A549 (cell line): ENCODE results near the gene TNRC6A. TPM values are rescaled to one million over a fixed set of nuclear protein-coding genes. Genes with fewer than 3 reads are reported as not detected.

Experiments
- ATAC-seq, 2 experiments: fragments of 200-7000 bp in 1 of 2; fragments of >200 bp in 1 of 2; cut with Nextera tagmentation in 1 of 2; cut with Tn5 transposase in 1 of 2; 3 replicates each; pipeline versions ENCODE4 v1.8.0 to v1.9.1; 2018 to 2020; ENCODE audit warnings: mild to moderate bottlenecking in 1 of 2, moderate library complexity in 1 of 2
- CTCF ChIA-PET: fragments of 300-600 bp; sonication (Branson Sonifier 250); formaldehyde crosslinking; extraction: SDS; loops from one replicate; lab custom pipeline; 2021; ENCODE audit warnings: antibody characterized with exemption, inconsistent platforms; lab: Yijun Ruan, JAX
- POLR2A ChIA-PET: fragments of 350-600 bp; formaldehyde crosslinking; extraction: SDS; loops from one replicate; lab custom pipeline; 2021; ENCODE audit warnings: antibody characterized with exemption, inconsistent platforms; lab: Yijun Ruan, JAX
- DNase-seq, 2 experiments: peaks; one replicate each; pipeline versions ENCODE4 v3.0.0 to v3.0.0-alpha.2; 2011 to 2016; ENCODE audit warnings: low read depth in 1 of 2, low spot score in 1 of 2
- FAIRE-seq: peaks from 2 replicates; lab custom pipeline; 2011; peaks lifted over from hg19 to GRCh38; lab: Jason Lieb, UNC
- H3K27ac ChIP-seq, 2 experiments: fragments of >200 bp; sonication (Bioruptor Twin); formaldehyde crosslinking; 3 replicates each; pipeline ENCODE4 v1.5.1; 2016 to 2017
- H3K4me1 ChIP-seq: fragments of >200 bp; sonication (Bioruptor Twin); formaldehyde crosslinking; 3 replicates; pipeline ENCODE4 v1.6.1; 2016
- H3K4me2 ChIP-seq: fragments of >200 bp; sonication (Bioruptor Twin); formaldehyde crosslinking; 3 replicates; pipeline ENCODE4 v1.6.1; 2016
- H3K4me3 ChIP-seq: fragments of >200 bp; sonication (Bioruptor Twin); formaldehyde crosslinking; 3 replicates; pipeline ENCODE4 v1.5.1; 2016
- H3K9me3 ChIP-seq: fragments of >200 bp; sonication (Bioruptor Twin); formaldehyde crosslinking; 3 replicates; pipeline ENCODE4 v1.6.1; 2016
- ATOH8 ChIP-seq: fragments of 250-450 bp; sonication (Bioruptor Pico); IDR thresholded peaks from 2 replicates; pipeline ENCODE4 v1.5.0; 2020; ENCODE audit warnings: low read depth, mild to moderate bottlenecking, moderate library complexity
- CBX2 ChIP-seq: fragments of 200-600 bp; sonication (generic); IDR thresholded peaks from 2 replicates; pipeline ENCODE4 v1.6.1; 2016; ENCODE audit warnings: low read depth, mild to moderate bottlenecking, borderline replicate concordance
- CEBPB ChIP-seq, 2 experiments: fragments of >200 bp in 1 of 2; sonication (Bioruptor Twin) in 1 of 2; formaldehyde crosslinking in 1 of 2; IDR thresholded peaks; 2 replicates each; pipeline ENCODE4 v1.6.1; 2012 to 2016
- CTCF ChIP-seq: fragments of >200 bp; sonication (Bioruptor Twin); formaldehyde crosslinking; IDR thresholded peaks from 3 replicates; pipeline ENCODE4 v1.5.1; 2016
- E2F6 ChIP-seq: IDR thresholded peaks from 2 replicates; pipeline ENCODE4 v1.6.1; 2012; ENCODE audit warnings: low read depth, borderline replicate concordance
- ELK1 ChIP-seq: fragments of 150-350 bp; IDR thresholded peaks from 2 replicates; pipeline ENCODE4 v1.6.1; 2014; ENCODE audit warnings: low read depth, mild to moderate bottlenecking, low read length
- FOSL2 ChIP-seq, 2 experiments: fragments of 450-650 bp in 1 of 2; fragments of >200 bp in 1 of 2; sonication (Bioruptor Twin) in 1 of 2; formaldehyde crosslinking; IDR thresholded peaks; 2 replicates each; pipeline versions ENCODE4 v1.5.0 to v1.6.1; 2016 to 2020; ENCODE audit warnings: mild to moderate bottlenecking in 1 of 2, moderate library complexity in 1 of 2
- FOXS1 ChIP-seq: fragments of 250-450 bp; sonication (Bioruptor Pico); IDR thresholded peaks from 2 replicates; pipeline ENCODE4 v1.5.0; 2020; ENCODE audit warnings: mild to moderate bottlenecking, moderate library complexity
- HEYL ChIP-seq: fragments of 250-450 bp; sonication (Bioruptor Pico); IDR thresholded peaks from 2 replicates; pipeline ENCODE4 v1.8.0; 2021; ENCODE audit warnings: mild to moderate bottlenecking, moderate library complexity
- HMGXB4 ChIP-seq: fragments of 250-450 bp; sonication (Bioruptor Pico); IDR thresholded peaks from 2 replicates; pipeline ENCODE4 v1.5.0; 2021; ENCODE audit warnings: mild to moderate bottlenecking, moderate library complexity, borderline replicate concordance
- JUNB ChIP-seq: fragments of >200 bp; sonication (Bioruptor Twin); formaldehyde crosslinking; IDR thresholded peaks from 2 replicates; pipeline ENCODE4 v1.6.1; 2016
- KDM5A ChIP-seq: fragments of 200-600 bp; sonication (generic); IDR thresholded peaks from 2 replicates; pipeline ENCODE4 v1.6.1; 2016; ENCODE audit warnings: antibody characterized with exemption, mild to moderate bottlenecking
- NFE2L2 ChIP-seq: fragments of 150-350 bp; conservative IDR thresholded peaks from 2 replicates; pipeline ENCODE4 v1.6.1; 2014; ENCODE audit warnings: low read length
- POLR2A ChIP-seq: IDR thresholded peaks from 2 replicates; pipeline ENCODE4 v1.6.1; 2012; ENCODE audit warnings: mild to moderate bottlenecking, low read length
- POLR2AphosphoS2 ChIP-seq: conservative IDR thresholded peaks from 2 replicates; pipeline ENCODE4 v1.6.1; 2012; ENCODE audit warnings: low read length, improper control_type of control experiment, inconsistent platforms
- RAD21 ChIP-seq, 2 experiments: fragments of >200 bp in 1 of 2; sonication (Bioruptor Twin) in 1 of 2; formaldehyde crosslinking in 1 of 2; IDR thresholded peaks in 1 of 2; conservative IDR thresholded peaks in 1 of 2; 2 replicates in 1 of 2; 3 replicates in 1 of 2; pipeline ENCODE4 v1.6.1; 2012 to 2018; ENCODE audit warnings: inconsistent platforms in 1 of 2
- SMC3 ChIP-seq: fragments of >200 bp; sonication (Bioruptor Twin); formaldehyde crosslinking; IDR thresholded peaks from 3 replicates; pipeline ENCODE4 v1.6.1; 2018; ENCODE audit warnings: inconsistent platforms
- TFCP2L1 ChIP-seq: fragments of 250-450 bp; sonication (Bioruptor Pico); IDR thresholded peaks from 2 replicates; pipeline ENCODE4 v1.5.0; 2021; ENCODE audit warnings: mild to moderate bottlenecking
- USF2 ChIP-seq: fragments of 450-650 bp; IDR thresholded peaks from 2 replicates; pipeline ENCODE4 v1.6.1; 2014; ENCODE audit warnings: antibody characterized with exemption
- ZNF302 ChIP-seq: fragments of 250-450 bp; sonication (Bioruptor Pico); IDR thresholded peaks from 2 replicates; pipeline ENCODE4 v1.9.0; 2021; ENCODE audit warnings: inconsistent platforms, mild to moderate bottlenecking, moderate library complexity
- ZSCAN20 ChIP-seq: fragments of 250-450 bp; sonication (Bioruptor Pico); IDR thresholded peaks from 2 replicates; pipeline ENCODE4 v1.8.0; 2022; ENCODE audit warnings: mild to moderate bottlenecking, moderate library complexity
- WGBS: methylation state at CpG from one replicate; pipeline ENCODE4 v1.1.6; 2017; ENCODE audit errors: missing lambda C conversion rate; 5-methylcytosine and 5-hydroxymethylcytosine counted together
- polyA plus RNA-seq, 4 experiments: library from polyadenylated mRNA; depleted of rRNA in 3 of 4; stranded (reverse); fragments of >200 nt; fragmentation: RNase III in 1 of 4; extraction: RNeasy Plus Mini Kit Qiagen cat#74134 plus additional on column Dnase treatment in 1 of 4; gene quantifications; 2 replicates in 3 of 4; 3 replicates in 1 of 4; pipeline ENCODE4 v1.2.3, GENCODE V29; 2011 to 2017

Gene TNRC6A
- polyA plus RNA-seq, 2 of the 4 experiments (the other 2 are of a cell fraction): 26.7 to 51.6 TPM

- DNase-seq (no peak), ATAC-seq (peak in 1 of 2 experiments; percentile 55; a peak in 3 of 6 replicates), FAIRE-seq (no peak)
- POLR2A ChIA-PET: no interaction called here
- WGBS: 73% methylated on average over 5 of the region's 5 CpGs
- Histone ChIP-seq H3K4me2 (no peak overlapping the region), H3K4me3 (no peak overlapping the region), H3K9me3 (no peaks in the 10 kb centered on the region), H3K4me1 (peaks cover 33% of the 10 kb centered on the region), H3K27ac (no peak overlapping the region)
- TF ChIP-seq ZSCAN20 (CRISPR knock-in tag) (no peak), HEYL (CRISPR knock-in tag) (no peak), NFE2L2 (no peak), ATOH8 (CRISPR knock-in tag) (no peak), TFCP2L1 (CRISPR knock-in tag) (no peak), E2F6 (no peak), HMGXB4 (no peak)
- CTCF ChIA-PET: no interaction called here
These were observed 41.8 kb downstream of the TNRC6A start for GRCh38 chr16:24771132-24771778.

GRCh38 chr16:24771779-24772157 lies 42.3 kb downstream of the TNRC6A start:
- no peak for DNase-seq
- no peaks in the 10 kb centered on the region for H3K9me3 ChIP-seq
- H3K4me3 ChIP-seq: no peak overlapping the region
- WGBS: 67% methylated on average over 1 of the region's 1 CpG
- peaks cover 33% of the 10 kb centered on the region for H3K4me1 ChIP-seq
- POLR2A ChIA-PET: no interaction called here
- no peak for FAIRE-seq
- H3K27ac ChIP-seq: no peak overlapping the region
- CTCF ChIA-PET: no interaction called here
- ATAC-seq: no peak; a peak in 1 of 6 replicates
- no peak overlapping the region for H3K4me2 ChIP-seq
- TF ChIP-seq POLR2AphosphoS2 (no peak), CEBPB (IDR thresholded peaks at IDR 0.05) (peak; percentile 58 to 60; a peak in 2 of 4 replicates)
- TF ChIP-seq, all 56 proteins: peak for 1

GRCh38 chr16:24773771-24774427 lies 44.4 kb downstream of the TNRC6A start:
- no peak for ATAC-seq
- no peak for FAIRE-seq
- ChIA-PET POLR2A (no interaction called here), CTCF (interaction anchor here (0.6 to 2.0 kb wide), 2 partner anchors 9 to 194 kb away, joined by 3 to 6 read pairs; no protein-coding TSS in a partner anchor)
- H3K27ac ChIP-seq: no peak overlapping the region
- H3K4me2 ChIP-seq: no peak overlapping the region
- DNase-seq: no peak
- WGBS: 89% methylated on average over 4 of the region's 4 CpGs
- no peak overlapping the region for H3K4me3 ChIP-seq
- H3K9me3 ChIP-seq: no peaks in the 10 kb centered on the region
- H3K4me1 ChIP-seq: peaks cover 33% of the 10 kb centered on the region
- TF ChIP-seq ELK1 (no peak), KDM5A (no peak), CTCF (no peak), USF2 (no peak), ZNF302 (no peak), RAD21 (conservative IDR thresholded peaks at IDR 0.05 in 1 of 2, IDR thresholded peaks at IDR 0.05 in 1 of 2) (no peak), POLR2A (no peak), CBX2 (no peak), FOXS1 (CRISPR knock-in tag) (no peak), JUNB (no peak), SMC3 (no peak), FOSL2 (IDR thresholded peaks at IDR 0.05) (no peak), FOSL2 (CRISPR knock-in tag; IDR thresholded peaks at IDR 0.05) (no peak)
